Mucosa of rectum (tissue), 2 donors: ENCODE data around the gene XPR1.

Experiments used
- H3K27ac ChIP-seq, 2 donors: one replicate each; pipeline ENCODE4 v1.7.0; 2013; ENCODE audit warnings: inconsistent platforms in 2 of 2, low read depth in 2 of 2, low read length in 2 of 2
- H3K27me3 ChIP-seq, 2 donors: one replicate each; pipeline ENCODE4 v1.7.0; 2013; ENCODE audit warnings: low read length in 2 of 2; ENCODE audit not compliant: control insufficient read depth in 2 of 2, insufficient read depth in 2 of 2
- H3K36me3 ChIP-seq, 2 donors: one replicate each; pipeline ENCODE4 v1.7.0; 2013; ENCODE audit warnings: low read length in 2 of 2; ENCODE audit not compliant: control insufficient read depth in 2 of 2, insufficient read depth in 2 of 2
- H3K4me1 ChIP-seq, 2 donors: one replicate each; pipeline ENCODE4 v1.7.0; 2013; ENCODE audit warnings: low read length in 2 of 2, mild to moderate bottlenecking in 1 of 2; ENCODE audit not compliant: control insufficient read depth in 2 of 2, insufficient read depth in 2 of 2
- H3K4me3 ChIP-seq, 2 donors: one replicate each; pipeline ENCODE4 v1.7.0; 2013; ENCODE audit warnings: low read length in 2 of 2
- H3K9ac ChIP-seq, 2 donors: one replicate each; pipeline ENCODE4 v1.7.0; 2013; ENCODE audit warnings: low read length in 2 of 2, low read depth in 1 of 2, mild to moderate bottlenecking in 1 of 2
- H3K9me3 ChIP-seq, 2 donors: one replicate each; pipeline ENCODE4 v1.7.0; 2013; ENCODE audit warnings: low read length in 2 of 2; ENCODE audit not compliant: control insufficient read depth in 2 of 2
- donor health status: healthy.
- donor health status: Normal muscosa, but diverticular disease.

The XPR1 gene

GRCh38 chr1:180734366-180734765, 102.5 kb downstream of the XPR1 start:
- Histone ChIP-seq H3K9ac (no peak overlapping the region), H3K4me3 (no peak overlapping the region), H3K27me3 (no peaks in the 10 kb centered on the region), H3K36me3 (peaks cover 0 to 2% of the 10 kb centered on the region in 2 donors), H3K4me1 (no peaks in the 10 kb centered on the region), H3K27ac (no peak overlapping the region), H3K9me3 (peaks cover 10 to 20% of the 10 kb centered on the region in 2 donors)

DNA sequence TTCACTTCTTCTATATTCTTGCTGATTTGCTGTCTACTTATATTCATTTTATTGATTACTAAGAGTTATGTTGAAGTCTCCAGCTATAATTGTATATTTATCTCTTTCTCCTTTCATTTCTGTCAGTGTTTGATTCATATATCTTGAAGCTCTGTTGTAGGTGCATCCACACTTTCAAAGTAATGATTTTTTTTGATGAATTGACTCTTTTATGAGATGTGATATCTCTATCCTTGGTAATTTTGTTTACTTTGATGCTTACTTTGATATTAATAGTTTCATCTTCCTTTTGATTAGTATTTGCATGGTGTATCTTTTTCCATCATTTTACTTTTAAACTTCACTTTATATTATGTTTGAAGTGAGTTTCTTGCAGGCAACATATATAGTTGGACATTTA, 110.8 kb downstream of the XPR1 start:
- no peak overlapping the region for H3K9ac ChIP-seq
- H3K9me3 ChIP-seq = peaks cover 0 to 6% of the 10 kb centered on the region in 2 donors

GRCh38 chr1:180743868-180744267, 112.0 kb downstream of the XPR1 start:
- Histone ChIP-seq H3K9ac (no peak overlapping the region), H3K4me3 (no peak overlapping the region), H3K4me1 (no peaks in the 10 kb centered on the region), H3K27ac (no peak overlapping the region), H3K9me3 (peaks cover 0 to 6% of the 10 kb centered on the region in 2 donors), H3K36me3 (no peaks in the 10 kb centered on the region), H3K27me3 (no peaks in the 10 kb centered on the region)

More for the DNA sequence above, 110.8 kb downstream of the XPR1 start:
- no peak overlapping the region for H3K27ac ChIP-seq
- no peak overlapping the region for H3K4me3 ChIP-seq
- no peaks in the 10 kb centered on the region for H3K27me3 ChIP-seq
- no peaks in the 10 kb centered on the region for H3K4me1 ChIP-seq
- no peaks in the 10 kb centered on the region for H3K36me3 ChIP-seq

GRCh38 chr1:180745098-180745497, 113.3 kb downstream of the XPR1 start:
- Histone ChIP-seq H3K9ac (no peak overlapping the region), H3K4me3 (no peak overlapping the region), H3K27me3 (no peaks in the 10 kb centered on the region), H3K4me1 (no peaks in the 10 kb centered on the region), H3K36me3 (no peaks in the 10 kb centered on the region), H3K9me3 (peaks cover 0 to 6% of the 10 kb centered on the region in 2 donors), H3K27ac (no peak overlapping the region)

DNA sequence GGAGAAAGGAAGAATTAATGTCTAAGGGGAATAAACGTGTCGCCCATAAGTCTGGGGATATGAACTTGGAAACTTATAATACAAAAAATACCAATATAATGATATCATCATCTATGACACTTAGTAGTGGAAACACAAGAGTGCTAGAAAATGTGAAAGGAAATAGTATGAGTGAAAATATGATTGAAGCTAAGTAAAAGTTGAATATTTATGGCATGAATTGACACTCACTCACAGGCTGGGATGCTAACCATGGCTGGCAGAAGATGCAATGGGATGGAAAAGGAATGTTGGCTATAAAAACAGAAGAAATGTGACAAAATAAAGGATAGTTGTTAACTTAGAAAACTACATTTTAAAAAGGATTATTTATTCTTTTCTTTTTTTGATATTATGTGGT, 120.1 kb downstream of the XPR1 start:
- no peak overlapping the region for H3K4me3 ChIP-seq
- H3K36me3 ChIP-seq = no peaks in the 10 kb centered on the region
- no peaks in the 10 kb centered on the region for H3K27me3 ChIP-seq
- no peak overlapping the region for H3K9ac ChIP-seq
- no peaks in the 10 kb centered on the region for H3K9me3 ChIP-seq
- H3K4me1 ChIP-seq = no peaks in the 10 kb centered on the region
- H3K27ac ChIP-seq = no peak overlapping the region

DNA sequence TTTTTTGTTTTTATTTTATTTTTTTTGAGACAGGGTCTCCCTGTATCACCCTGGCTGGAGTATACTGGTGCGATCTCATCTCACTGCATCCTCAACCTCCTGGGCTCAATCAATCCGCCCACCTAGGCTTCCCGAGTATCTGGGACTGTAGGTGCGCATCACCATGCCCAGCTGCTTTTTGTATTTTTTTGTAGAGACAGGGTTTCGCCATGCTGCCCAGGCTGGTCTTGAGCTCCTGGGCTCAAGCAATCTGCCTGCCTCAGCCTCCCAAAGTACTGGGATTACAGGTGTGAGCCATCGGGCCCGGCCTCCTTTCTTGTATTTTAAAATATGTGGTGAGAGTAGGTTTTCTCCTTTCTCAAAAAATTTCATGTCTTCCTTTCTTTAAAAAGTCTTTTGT, 122.6 kb downstream of the XPR1 start:
- Histone ChIP-seq H3K4me1 (no peaks in the 10 kb centered on the region), H3K4me3 (no peak overlapping the region), H3K27ac (no peak overlapping the region), H3K36me3 (no peaks in the 10 kb centered on the region), H3K9me3 (no peaks in the 10 kb centered on the region), H3K27me3 (no peaks in the 10 kb centered on the region), H3K9ac (no peak overlapping the region)

- Histone ChIP-seq H3K4me1 (no peaks in the 10 kb centered on the region), H3K9ac (no peak overlapping the region), H3K27ac (no peak overlapping the region), H3K9me3 (no peaks in the 10 kb centered on the region), H3K4me3 (no peak overlapping the region), H3K27me3 (no peaks in the 10 kb centered on the region), H3K36me3 (no peaks in the 10 kb centered on the region)
These were observed 125.8 kb downstream of the XPR1 start for GRCh38 chr1:180757657-180758056.

- no peaks in the 10 kb centered on the region for H3K27me3 ChIP-seq
- H3K9ac ChIP-seq = no peak overlapping the region
- H3K4me1 ChIP-seq = no peaks in the 10 kb centered on the region
- no peak overlapping the region for H3K4me3 ChIP-seq
- no peaks in the 10 kb centered on the region for H3K9me3 ChIP-seq
- no peak overlapping the region for H3K27ac ChIP-seq
- H3K36me3 ChIP-seq = no peaks in the 10 kb centered on the region
These were observed 131.0 kb downstream of the XPR1 start for GRCh38 chr1:180762796-180763195.

DNA sequence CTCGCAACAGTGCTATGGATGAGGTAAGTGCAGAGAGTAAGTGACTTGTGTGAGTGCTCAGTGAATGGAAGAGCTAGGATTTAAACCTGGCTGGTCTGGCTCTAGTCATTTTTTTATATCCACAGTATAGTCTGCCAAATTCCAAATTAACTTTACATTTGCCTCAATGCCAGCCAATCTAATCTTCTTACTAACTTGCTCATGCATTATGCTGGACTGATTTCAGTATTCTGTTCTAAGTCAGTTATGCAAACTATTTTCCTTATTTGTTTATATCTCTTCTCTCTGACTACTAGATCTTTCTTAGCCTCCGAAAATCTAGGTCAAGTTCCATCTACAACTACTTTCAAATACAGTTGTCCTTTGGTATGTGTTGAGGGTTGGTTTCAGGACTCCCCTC, 133.3 kb downstream of the XPR1 start:
- H3K9me3 ChIP-seq = no peaks in the 10 kb centered on the region
- no peak overlapping the region for H3K9ac ChIP-seq
- H3K27ac ChIP-seq = no peak overlapping the region
- H3K27me3 ChIP-seq = no peaks in the 10 kb centered on the region
- no peaks in the 10 kb centered on the region for H3K36me3 ChIP-seq
- no peaks in the 10 kb centered on the region for H3K4me1 ChIP-seq
- no peak overlapping the region for H3K4me3 ChIP-seq

DNA sequence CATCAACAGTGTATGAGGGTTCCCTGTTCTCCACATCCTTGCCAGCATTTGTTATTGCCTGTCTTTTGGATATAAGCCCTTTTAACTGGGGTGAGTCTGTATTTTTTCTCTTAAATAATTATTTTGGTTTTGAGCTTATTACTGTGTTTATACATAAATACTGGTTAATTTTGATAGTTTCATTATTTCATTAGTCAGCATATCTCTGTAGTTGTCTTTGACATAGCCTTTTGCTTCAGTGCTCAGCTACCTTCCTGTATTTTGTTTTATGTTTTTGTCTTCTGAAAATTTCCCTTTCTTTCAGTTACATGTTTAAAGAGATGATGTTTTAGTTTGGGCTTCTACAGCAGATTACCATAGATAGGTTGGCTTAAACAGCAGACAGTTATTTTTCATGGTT, 138.1 kb downstream of the XPR1 start:
- Histone ChIP-seq H3K27me3 (no peaks in the 10 kb centered on the region), H3K4me3 (no peak overlapping the region), H3K9me3 (no peaks in the 10 kb centered on the region), H3K4me1 (no peaks in the 10 kb centered on the region), H3K9ac (no peak overlapping the region), H3K27ac (no peak overlapping the region), H3K36me3 (no peaks in the 10 kb centered on the region)

DNA sequence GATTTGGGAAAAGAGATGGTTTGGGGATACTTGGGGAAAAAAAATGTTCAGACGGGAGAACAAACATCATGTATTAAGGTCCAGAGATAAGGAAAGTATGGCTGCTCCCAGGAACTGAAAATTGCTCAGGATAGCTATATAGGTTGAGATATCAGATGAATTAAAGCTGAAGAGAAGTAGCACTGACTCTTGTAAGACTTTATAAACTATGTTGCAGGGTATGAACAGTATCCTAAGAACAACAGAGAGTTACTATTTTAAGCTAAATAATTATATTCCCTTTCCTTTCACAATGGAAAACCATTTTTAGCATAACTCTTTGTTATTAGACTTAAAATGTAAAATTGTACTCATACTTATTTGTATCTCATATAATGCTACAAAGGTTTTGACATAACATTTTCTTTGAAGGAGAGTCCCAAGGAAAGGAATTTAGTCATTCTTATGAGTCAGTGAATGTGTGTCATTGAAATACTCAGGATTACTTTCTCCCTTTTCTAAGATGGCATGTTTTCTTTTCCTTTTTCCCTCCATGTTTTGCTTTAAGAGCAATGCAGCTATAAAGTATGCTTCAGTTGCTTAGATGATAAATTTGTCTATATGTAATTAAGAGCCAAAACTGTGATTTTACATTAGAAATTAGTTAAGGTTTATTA, 141.5 kb downstream of the XPR1 start:
- no peak overlapping the region for H3K9ac ChIP-seq
- no peaks in the 10 kb centered on the region for H3K9me3 ChIP-seq
- no peaks in the 10 kb centered on the region for H3K36me3 ChIP-seq
- no peak overlapping the region for H3K27ac ChIP-seq
- H3K27me3 ChIP-seq = no peaks in the 10 kb centered on the region
- no peaks in the 10 kb centered on the region for H3K4me1 ChIP-seq
- no peak overlapping the region for H3K4me3 ChIP-seq
